Kidney epithelial cell (primary cell): ENCODE results near the gene ATXN7L1. TPM values are rescaled to one million over a fixed set of nuclear protein-coding genes. Genes with fewer than 3 reads are reported as not detected.

ENCODE experiments used
- DNase-seq: peaks from one replicate; pipeline ENCODE4 v3.0.0-alpha.2; 2010; ENCODE audit warnings: low read depth
- H3K27me3 ChIP-seq: 2 replicates; pipeline ENCODE4 v1.6.0; 2011; ENCODE audit warnings: low read length; ENCODE audit not compliant: control insufficient read depth, insufficient read depth
- H3K36me3 ChIP-seq: 2 replicates; pipeline ENCODE4 v1.5.1; 2011; ENCODE audit warnings: low read length; ENCODE audit not compliant: control insufficient read depth, insufficient read depth
- H3K4me3 ChIP-seq: 2 replicates; pipeline ENCODE4 v1.5.1; 2011; ENCODE audit warnings: low read depth, mild to moderate bottlenecking, control low read depth, low read length
- total RNA-seq: library from RNA; depleted of rRNA; stranded (reverse); fragments of >200 nt; gene quantifications from 2 replicates; pipeline ENCODE4 v1.2.3, GENCODE V29; 2015
- TF ChIP-seq, protein P1 (sequence below): IDR thresholded peaks from 2 replicates; pipeline ENCODE4 v1.5.1; 2011; ENCODE audit warnings: mild to moderate bottlenecking, moderate library complexity, low read length, control low read depth, inconsistent platforms; ENCODE audit not compliant: insufficient read depth, poor library complexity, severe bottlenecking

ATXN7L1 gene
- total RNA-seq, 1 donor from 2014 or later, result 2.4 TPM

- TF ChIP-seq, protein P1, sequence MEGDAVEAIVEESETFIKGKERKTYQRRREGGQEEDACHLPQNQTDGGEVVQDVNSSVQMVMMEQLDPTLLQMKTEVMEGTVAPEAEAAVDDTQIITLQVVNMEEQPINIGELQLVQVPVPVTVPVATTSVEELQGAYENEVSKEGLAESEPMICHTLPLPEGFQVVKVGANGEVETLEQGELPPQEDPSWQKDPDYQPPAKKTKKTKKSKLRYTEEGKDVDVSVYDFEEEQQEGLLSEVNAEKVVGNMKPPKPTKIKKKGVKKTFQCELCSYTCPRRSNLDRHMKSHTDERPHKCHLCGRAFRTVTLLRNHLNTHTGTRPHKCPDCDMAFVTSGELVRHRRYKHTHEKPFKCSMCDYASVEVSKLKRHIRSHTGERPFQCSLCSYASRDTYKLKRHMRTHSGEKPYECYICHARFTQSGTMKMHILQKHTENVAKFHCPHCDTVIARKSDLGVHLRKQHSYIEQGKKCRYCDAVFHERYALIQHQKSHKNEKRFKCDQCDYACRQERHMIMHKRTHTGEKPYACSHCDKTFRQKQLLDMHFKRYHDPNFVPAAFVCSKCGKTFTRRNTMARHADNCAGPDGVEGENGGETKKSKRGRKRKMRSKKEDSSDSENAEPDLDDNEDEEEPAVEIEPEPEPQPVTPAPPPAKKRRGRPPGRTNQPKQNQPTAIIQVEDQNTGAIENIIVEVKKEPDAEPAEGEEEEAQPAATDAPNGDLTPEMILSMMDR, result no peak
- no peaks in the 10 kb centered on the region for H3K36me3 ChIP-seq
- H3K27me3 ChIP-seq, result no peaks in the 10 kb centered on the region
- DNase-seq, result no peak
- H3K4me3 ChIP-seq, result no peak overlapping the region
Measured at GRCh38 chr7:105816954-105817615, 59.3 kb downstream of the ATXN7L1 start.

DNA sequence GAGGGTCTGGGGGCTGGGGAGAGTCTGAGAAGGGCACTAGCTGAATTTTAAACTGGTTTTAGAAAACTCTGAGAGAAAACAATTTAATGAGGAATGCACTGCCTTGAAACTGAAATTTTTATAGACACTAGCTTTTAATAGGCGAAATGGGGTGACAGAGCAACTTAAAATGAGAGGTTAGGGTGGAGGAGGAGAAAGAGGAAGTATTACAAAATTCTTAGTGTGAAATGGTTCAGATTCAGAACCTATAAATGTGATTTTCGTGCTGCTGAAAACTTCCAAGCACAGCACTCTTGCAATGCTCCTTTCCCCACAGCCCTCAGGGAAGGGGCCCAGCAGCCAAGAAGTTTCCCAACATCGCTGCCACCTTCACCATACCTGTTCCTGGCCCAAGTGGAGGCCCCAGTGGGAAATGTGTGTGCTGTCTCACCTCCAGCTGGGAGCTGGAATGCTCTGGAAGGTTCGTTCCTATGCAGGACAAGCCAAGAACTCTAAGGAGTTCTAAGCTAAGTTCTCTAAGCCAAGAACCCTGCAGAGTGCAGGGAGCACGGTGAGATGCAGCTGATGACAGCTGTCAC, 60.0 kb downstream of the ATXN7L1 start:
- H3K36me3 ChIP-seq, result no peaks in the 10 kb centered on the region
- no peak overlapping the region for H3K4me3 ChIP-seq
- H3K27me3 ChIP-seq, result no peaks in the 10 kb centered on the region
- TF ChIP-seq, protein P1, result no peak
- DNase-seq, result no peak

DNA sequence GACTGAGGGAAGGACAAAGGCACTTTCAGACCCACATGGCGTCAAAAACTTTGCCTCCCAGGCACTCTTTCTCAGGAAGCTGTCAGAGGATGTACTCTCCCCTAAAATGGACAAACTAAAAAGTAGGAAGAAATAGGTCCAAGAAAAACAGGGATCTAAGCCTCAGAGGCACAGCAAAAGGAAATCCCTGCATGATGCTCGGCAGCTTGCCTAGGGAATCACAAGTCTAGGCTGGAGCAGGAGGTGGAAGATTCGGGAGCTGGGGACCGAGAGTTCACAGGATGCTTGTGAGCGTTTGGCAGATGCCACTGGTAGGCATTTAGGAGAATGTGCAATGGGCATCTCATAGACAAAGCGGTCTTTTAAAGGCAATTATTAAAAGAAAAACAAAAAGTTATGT, 60.8 kb downstream of the ATXN7L1 start:
- no peak overlapping the region for H3K4me3 ChIP-seq
- H3K27me3 ChIP-seq, result no peaks in the 10 kb centered on the region
- TF ChIP-seq, protein P1, result no peak
- no peak for DNase-seq
- no peaks in the 10 kb centered on the region for H3K36me3 ChIP-seq

DNA sequence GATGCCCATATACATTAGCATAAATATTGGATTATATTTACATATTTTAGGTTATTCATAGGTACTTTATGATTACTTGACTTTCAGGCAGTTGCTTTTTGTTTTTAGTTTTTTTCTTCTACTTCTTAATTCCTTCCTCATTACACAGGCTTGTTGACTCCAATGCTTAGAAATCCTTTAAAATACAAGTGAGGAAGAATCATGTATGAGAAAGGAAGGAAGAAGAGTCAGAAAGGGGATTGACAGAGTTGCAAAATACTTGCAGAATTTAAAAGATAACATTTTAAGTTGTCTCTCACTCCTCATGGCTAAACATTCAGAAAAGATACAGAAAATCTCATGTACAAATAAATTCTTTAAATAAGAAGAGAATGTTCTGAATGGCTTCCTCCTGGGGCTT, 61.9 kb downstream of the ATXN7L1 start:
- no peaks in the 10 kb centered on the region for H3K36me3 ChIP-seq
- DNase-seq, result no peak
- H3K27me3 ChIP-seq, result no peaks in the 10 kb centered on the region
- TF ChIP-seq, protein P1, result no peak
- H3K4me3 ChIP-seq, result no peak overlapping the region

DNA sequence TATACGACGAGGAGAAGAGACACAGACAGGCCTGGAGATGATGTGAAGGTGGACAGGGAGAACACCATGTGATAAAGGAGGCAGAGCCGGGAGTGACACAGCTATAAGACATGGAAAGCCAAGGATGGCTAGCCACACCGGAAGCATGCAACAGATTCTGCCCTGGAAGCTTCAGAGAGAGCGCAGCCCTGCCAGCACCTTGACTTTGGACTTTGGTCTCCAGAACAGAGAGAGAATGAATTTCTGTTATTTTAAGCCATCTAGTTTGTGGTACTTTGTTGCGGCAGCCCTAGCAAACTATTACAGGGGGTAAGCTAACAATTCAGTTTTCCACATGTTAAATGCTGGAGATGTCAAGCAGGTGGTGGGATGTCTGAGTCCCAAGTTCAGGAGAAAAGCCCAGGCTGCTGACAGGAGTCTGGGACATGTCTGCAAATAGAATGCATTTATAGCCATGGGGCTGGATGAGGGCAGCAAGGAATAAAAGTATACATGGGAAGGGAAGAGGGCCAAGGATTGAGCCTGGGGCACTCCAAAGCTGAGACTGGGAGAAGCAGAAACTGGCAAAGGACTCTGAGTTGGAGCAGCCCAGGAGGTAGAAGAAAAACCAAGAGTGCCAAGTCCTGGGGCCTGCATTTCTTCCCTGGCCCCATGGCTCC, 65.1 kb downstream of the ATXN7L1 start:
- no peak for DNase-seq
- no peaks in the 10 kb centered on the region for H3K36me3 ChIP-seq
- TF ChIP-seq, protein P1, result no peak

More for the DNA sequence above, 65.1 kb downstream of the ATXN7L1 start:
- H3K4me3 ChIP-seq, result no peak overlapping the region
- no peaks in the 10 kb centered on the region for H3K27me3 ChIP-seq
